SH-SY5Y (cell line): Measurements from ENCODE around the gene ZMIZ1.

Experiments
- GATA2 ChIP-seq: IDR thresholded peaks from 2 replicates; pipeline ENCODE4 v1.6.1; 2011; ENCODE audit warnings: mild to moderate bottlenecking, low read depth, low read length
- GATA3 ChIP-seq: IDR thresholded peaks from 2 replicates; pipeline ENCODE4 v1.6.1; 2011; ENCODE audit warnings: low read depth, mild to moderate bottlenecking, low read length, moderate library complexity

Gene ZMIZ1

DNA sequence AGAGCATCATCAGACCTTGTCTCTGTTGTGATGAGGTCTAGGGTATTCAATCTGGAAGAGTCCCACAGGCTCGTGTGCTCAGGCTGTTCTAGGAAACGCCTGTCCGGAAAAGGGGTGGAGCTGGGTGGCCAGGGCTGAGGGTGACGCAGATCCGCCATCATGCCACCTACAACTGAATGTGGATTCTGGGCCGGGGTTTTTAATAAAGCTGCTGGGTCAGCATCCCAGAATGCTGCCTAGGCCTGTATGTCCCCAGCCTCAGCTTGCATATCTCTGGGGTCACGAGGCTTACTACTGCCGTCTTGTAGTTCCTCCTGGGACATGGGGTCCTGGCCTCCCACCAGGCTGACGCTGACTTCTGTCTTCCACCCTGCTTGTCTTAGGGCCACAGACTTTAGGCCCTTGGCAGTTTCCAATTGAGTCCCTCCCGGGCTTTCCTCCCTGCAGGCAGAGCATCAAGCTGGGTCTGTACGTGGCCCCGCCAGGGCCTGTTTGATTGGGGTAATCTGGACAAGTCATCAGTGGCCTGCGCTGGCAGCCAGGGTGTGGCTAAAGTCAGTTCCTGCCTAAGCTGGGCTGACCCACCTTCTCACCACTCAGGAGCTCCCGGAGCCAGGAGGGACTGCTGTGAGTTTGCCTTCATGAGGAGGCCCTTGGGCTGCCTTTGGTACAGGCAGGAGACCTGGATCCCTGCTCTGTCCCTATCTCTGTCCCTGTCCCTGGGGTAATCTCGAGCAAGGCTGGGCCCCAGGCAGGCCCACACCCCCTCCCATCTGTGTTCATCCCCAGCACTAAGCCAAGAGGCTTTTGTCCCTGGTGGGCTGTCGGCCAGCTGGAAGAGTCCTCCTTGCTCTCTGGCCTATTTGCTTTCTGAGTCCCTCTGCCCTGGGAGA lies 79.9 kb downstream of the ZMIZ1 start:
- TF ChIP-seq GATA2 (peak; percentile 57), GATA3 (no peak)

DNA sequence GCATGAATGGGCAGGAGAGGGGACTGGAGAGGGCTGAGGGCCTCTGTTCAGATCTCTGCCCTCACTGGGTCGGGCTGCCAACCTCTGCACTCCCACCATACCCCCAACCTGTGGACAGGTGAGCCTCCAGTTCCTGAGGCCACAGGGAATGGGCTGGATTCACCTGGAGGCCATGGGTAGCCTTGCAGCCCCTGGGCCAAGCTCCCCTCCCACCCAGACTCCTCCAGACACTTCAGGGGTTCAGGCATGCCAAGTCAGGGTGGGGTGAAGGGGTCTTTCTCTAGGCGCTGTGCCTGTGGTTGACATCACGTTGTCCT lies 80.5 kb downstream of the ZMIZ1 start:
- TF ChIP-seq GATA3 (no peak), GATA2 (no peak)

DNA sequence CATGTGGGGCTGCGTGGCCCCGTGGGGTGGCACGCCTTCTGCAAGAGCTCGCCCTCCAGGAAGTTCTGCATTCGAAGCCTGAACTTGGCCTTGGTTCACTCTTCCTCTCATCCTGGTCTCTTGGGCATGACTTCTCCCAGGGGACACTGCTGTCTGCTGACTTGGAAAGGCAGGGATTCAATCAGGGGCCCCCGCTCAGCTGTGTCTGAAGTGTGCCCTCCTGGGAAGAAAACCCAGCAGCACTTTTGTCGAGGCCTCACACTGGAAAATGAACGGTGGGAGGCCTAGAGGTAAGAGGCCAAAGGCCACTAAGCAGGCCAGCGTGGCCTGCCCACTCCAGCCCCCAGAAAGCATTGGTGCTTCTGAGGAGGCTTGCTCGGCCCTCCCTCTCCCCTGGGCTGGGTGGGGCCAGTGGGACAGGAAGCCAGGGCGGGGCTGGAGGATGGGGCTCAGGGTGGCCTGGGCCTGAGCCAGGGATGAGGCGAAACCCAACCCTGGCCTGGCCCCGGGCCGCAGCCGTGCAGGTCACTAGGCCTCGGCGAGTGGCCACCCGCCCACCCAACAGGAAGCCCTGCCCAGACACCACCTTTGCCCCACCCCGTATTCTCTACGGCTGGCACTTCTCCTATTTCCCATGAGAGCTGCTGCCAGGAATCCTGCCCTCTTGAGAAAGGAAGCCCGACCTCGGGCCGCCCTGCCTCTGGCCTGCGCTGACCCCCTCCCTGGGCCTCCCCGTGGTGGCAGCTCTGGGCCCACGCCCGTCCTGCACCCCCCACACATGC lies 81.1 kb downstream of the ZMIZ1 start:
- TF ChIP-seq GATA3: no peak
- no peak for TF ChIP-seq GATA2

DNA sequence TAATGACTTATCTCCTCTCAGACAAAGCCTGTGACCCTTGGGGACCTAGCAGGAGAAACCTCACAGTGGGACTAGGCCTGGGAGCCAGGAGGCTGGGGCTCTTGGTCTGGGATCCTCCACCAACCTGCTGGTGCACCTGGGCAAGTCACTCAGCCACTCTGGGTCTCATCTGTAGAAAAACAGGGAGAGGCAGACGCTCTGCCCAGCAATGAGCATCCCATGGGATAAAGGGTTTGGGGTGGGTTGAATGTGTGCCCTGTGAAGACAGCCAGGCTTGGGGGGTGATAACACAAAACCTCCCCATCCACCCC lies 81.6 kb downstream of the ZMIZ1 start:
- TF ChIP-seq GATA2: no peak
- no peak for TF ChIP-seq GATA3

DNA sequence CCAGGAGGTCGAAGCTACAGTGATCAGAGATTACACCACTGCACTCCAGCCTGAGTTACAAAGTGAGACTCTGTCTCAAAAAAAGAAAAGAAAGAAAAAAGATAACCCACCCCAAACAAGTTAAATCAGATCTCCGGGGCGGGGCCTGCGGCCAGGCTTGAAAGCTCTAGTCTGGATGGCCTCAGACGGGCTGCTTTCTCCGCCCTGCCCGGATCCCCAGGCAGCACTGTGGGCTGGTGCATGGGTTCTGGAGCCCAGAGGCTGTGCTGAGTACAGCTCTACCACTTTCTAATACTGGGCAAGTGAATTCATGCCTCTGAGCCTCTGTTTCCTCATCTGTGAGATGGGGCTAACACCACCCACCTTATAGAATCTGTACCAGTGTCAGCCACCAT lies 83.7 kb downstream of the ZMIZ1 start:
- no peak for TF ChIP-seq GATA2
- no peak for TF ChIP-seq GATA3

DNA sequence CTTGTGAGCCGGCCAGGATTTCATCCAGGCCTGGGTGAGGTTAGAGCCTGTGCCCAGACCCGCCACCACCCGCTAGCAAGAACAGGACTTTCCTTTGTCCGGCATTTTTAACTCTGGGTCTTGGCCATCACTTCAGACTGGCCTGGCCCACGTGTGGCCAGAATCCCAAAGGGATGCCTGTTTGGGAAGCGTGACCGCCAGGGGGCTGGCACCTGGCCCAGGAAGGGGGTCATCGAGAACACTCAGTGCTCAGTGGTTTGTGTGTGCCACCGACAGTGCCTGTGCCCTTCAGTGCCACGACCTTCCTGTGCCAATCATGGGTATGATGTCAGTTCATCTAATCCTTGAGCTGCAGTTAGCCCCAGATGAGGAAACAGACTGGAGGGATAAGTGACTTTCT lies 85.0 kb downstream of the ZMIZ1 start:
- TF ChIP-seq GATA3 (no peak), GATA2 (no peak)

DNA sequence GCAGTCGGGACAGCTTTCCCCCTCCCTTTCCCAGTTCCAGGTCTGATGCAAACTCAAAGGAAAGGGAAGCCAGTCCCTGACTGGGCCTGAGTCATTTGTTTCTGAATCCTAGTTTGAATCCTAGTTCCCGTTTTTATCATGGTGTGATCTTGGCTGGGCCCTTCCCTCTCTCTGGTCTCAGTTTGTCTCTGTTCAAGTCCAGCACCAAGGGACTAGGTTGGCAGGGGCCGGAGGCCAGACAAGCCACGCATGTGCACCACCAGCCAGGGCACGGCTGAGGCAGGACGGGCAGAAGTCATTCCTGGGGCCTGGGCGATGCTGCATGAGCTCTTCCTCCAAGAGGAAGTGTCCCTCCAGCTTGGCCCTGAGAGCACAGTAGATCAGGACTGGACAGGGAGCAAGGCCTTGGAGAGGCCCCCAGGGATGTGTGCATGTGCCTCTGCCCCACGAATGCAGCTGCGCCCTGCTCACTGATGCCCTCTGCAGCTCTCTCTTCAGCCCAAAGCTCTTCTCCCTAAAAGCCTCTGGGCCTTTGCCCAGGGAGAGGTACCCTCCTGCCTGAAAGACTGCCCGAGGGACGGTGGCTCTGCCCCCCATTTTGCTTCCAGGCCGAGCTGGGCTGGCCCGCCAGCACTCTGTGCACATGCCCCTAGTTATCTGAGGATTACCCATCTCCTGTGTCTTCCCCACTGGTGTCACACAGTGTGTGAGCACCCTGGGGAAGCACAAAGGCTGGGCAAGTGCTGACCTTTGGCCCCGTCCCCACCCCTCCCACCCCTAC lies 86.7 kb downstream of the ZMIZ1 start:
- TF ChIP-seq GATA3 (no peak), GATA2 (no peak)

DNA sequence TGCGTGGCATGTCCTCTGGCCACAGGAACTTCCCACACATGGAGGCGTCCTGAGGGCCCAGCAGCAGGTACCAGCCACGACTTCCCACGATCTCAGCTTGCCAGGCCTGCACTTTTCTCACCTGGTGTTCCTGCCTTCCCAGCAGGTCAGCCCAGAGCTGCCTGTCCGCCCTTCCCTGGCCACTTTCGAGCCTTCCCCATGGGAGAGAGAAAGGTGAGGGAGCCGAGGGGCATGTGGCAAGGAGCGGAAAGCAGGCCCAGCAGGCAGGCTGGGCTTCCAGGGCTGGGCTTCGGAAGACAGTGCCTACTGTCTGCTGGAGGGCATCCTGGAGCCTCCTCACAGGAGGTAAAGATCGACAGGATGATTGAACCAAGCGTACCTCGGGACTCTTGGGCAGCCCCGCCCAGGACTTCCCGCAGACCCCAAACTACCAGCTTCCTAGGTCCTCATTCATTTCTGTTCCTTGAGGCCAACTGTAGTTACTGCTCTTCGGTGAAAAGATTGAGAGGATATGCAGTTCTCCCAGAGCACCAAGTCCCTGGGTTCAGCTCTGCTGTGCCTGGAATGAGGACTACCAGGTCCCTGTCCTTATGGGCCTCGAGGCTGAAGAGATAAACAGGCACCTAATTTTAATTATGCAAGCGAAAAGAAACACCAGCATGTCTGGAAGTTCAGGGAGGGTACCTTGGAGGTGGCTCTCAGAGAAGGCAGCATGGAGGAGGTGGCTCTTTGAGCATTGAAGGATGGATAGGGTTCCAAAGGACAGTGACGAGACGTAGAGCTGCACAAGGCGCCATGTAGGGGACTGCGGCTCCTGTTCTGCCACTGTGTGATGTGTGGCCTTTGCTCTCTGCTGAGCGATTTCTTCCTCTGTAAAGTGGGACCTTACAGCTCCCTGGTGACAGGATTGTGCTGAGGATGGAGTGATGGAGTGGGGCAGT lies 87.8 kb downstream of the ZMIZ1 start:
- TF ChIP-seq GATA3 (no peak), GATA2 (peak; percentile 25; the same call in 1 of the 2 replicates)

DNA sequence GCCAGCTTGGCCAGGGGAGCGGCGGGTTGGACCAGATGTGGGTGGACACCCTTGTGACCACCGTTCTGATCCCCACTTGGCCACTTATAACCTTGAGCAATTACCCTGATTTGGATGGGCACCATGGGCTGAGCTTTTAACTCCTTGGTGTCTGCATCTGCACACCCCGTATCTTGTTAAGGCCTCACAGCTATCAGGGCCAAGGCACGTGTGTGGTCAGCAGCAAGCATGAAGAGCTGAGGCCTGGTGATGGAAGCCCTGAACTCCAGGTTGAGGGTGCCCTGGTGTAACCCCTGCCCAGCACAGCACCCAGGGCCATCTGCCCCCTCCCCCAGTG lies 89.2 kb downstream of the ZMIZ1 start:
- TF ChIP-seq GATA2 (no peak), GATA3 (no peak)

DNA sequence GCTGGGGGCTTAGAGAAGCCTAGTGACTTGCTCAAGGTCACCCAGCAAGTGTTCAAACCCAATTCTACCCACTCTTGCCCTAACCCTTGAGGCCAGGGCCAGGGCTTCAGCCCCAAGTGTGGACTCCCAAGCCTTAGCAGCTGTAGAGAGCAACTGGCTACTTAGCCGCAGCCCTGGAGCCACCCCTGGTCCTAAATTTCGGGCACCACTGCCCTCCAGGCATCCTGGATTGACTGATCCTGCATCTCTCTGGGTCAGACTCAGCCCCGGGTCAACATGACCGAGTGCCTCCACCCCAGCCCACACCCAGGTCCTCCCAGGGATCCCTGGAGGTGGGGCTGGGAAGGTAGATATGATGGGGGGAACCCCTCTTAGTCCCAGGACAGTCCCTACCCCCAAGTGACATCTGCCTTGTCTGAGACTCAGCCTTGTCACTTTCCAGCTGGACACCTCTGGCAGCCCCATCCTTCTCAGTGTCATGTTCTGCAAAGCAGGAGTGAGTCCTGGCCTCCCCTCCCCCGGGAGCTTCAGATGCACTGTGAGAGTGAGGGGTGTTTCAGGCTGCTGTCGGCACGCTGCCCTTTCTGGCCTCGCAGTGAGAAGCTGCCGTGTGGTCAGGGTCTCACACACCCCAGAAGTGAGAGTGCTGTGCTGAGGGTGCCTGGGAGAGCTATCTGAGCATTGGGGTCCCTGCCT lies 89.8 kb downstream of the ZMIZ1 start:
- TF ChIP-seq GATA3 (no peak), GATA2 (no peak)

DNA sequence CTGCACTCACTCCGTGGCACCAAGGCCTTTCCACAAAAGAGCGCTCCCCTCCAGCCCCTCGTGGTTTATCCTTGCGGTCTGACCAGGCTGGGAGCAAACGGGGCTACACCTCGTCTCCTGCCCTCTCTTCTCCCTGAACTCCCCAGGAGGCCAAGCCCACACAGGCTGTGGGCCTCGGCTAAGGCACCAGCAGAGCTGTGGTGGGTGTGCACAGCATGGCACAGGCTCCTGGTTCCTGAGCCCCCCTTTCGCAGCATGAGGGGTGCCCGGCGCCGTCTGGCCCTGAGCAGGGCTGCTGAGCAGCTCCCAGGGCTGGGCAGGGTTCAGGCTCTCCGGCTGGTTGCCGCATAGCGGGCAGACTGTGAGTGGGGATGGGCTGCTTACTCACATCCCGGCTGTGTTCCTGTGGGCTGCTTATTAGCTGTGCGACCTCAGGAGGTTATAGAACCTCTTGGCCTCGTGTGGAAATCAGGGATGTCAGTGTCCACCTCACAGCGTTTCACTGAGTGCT lies 90.4 kb downstream of the ZMIZ1 start:
- TF ChIP-seq GATA2: no peak
- TF ChIP-seq GATA3: no peak

DNA sequence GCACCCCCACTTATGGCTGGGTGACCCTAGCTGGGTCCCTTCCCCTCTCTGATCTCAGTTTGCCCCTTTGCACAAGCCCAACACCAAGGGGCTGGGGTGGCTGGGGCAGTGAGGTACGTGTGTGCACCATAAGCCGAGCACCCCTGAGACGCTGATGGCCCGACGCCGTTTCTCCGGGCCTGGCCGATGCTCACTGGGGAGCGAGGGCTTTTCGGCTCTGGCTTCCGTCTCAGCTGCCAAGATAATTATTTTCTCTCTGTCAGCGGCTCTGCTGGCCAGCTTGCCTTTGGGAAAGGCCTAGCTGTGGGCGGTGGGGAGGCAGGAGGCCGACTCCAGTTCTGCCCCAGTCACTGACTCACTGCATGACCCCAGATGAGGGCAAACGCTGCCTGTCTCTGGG lies 91.0 kb downstream of the ZMIZ1 start:
- TF ChIP-seq GATA3 (no peak), GATA2 (peak; percentile 25; the same call in 1 of the 2 replicates)

DNA sequence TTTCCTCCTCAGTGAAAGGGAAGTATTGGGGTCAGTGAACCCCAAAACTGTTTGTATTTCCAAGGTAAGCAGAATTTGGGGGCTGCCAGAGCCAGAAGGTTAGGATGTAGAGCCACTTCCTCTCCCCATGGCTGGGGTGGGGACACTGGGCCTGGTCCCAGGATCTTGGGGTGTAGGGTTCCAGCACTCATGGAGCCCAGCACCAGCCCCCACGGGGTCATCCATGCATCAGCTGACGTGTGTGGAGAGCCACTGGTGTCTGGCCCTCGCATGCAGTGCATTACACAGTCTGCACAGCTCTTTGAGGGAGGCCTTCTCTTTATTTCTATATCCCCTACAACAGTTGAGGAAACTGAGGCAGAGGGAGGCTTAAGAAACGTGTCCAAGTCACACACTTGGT lies 91.4 kb downstream of the ZMIZ1 start:
- TF ChIP-seq GATA3: no peak

DNA sequence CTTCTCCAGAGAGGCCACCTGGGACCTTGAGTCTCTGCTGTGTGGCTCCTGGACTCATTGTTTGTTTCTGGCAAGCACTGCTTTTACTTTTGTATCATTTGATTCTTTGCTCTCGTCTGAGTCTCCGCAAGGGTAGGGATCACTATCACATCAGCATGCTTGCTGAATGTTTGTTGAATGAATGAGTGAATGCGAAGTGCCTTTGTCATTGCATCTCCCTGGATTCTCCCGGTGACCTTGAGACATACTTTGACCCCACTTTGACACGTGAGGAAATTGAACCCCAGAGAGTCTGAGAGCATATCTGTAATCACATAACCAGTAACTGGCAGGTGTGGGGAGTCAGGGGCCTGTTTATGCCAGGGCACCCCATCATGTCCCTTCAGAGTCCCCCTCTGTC lies 92.8 kb downstream of the ZMIZ1 start:
- TF ChIP-seq GATA2 (no peak), GATA3 (no peak)
